ENCODE data around the gene CDC20.

GRCh38 chr1:43359696-43360095, 915 bp downstream of the CDC20 start:
- TF ChIP-seq, protein P1, sequence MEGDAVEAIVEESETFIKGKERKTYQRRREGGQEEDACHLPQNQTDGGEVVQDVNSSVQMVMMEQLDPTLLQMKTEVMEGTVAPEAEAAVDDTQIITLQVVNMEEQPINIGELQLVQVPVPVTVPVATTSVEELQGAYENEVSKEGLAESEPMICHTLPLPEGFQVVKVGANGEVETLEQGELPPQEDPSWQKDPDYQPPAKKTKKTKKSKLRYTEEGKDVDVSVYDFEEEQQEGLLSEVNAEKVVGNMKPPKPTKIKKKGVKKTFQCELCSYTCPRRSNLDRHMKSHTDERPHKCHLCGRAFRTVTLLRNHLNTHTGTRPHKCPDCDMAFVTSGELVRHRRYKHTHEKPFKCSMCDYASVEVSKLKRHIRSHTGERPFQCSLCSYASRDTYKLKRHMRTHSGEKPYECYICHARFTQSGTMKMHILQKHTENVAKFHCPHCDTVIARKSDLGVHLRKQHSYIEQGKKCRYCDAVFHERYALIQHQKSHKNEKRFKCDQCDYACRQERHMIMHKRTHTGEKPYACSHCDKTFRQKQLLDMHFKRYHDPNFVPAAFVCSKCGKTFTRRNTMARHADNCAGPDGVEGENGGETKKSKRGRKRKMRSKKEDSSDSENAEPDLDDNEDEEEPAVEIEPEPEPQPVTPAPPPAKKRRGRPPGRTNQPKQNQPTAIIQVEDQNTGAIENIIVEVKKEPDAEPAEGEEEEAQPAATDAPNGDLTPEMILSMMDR (IDR thresholded peaks at IDR 0.05) = no peak
- TF ChIP-seq POLR2AphosphoS5 (IDR thresholded peaks at IDR 0.05) = no peak
- no peak for TF ChIP-seq EP300 (IDR thresholded peaks at IDR 0.05)
- TF ChIP-seq POLR2A (IDR thresholded peaks at IDR 0.05) = no peak

Data from stomach (tissue), 4 donors.